ENCODE results near the gene BIRC3.

DNA sequence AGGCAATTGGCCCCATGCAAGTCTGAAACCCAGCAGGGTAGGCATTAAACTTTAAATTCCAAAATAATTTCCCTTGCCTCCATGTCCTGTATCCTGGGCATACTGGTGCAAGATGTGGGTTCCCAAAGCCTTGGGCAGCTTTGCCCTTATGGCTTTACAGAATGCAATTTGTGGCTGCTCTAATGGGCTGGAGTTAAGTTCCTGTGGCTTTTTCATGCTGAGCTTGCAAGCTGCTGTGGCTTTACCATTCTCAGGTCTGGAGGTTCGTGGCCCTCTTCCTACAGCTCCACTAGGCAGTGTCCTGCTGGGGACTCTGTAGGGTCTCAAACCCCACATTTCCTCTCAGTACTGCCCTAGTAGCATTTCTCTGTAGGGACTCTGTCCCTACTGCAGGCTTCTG lies 15.0 kb upstream of the BIRC3 start:
- no peak for TF ChIP-seq CTCF (IDR thresholded peaks at IDR 0.05)
- no peak for TF ChIP-seq POLR2A (IDR thresholded peaks at IDR 0.05)

Measured in testis (tissue), 2 donors.